ENCODE data around the gene EHMT1.
"Not testable (repeated sequence)": the region's sequence is repeated elsewhere in the genome, so short reads cannot be mapped to it uniquely, and the experiment has no call there.

GRCh38 chr9:137622211-137622610, 3.4 kb downstream of the EHMT1 start:
- TF ChIP-seq SMC3 (conservative IDR thresholded peaks at IDR 0.05; ENCODE audit: insufficient read depth, low read depth, low read length); MBD1 (CRISPR knock-in tag; IDR thresholded peaks at IDR 0.05); ZNF274 (IDR thresholded peaks at IDR 0.05; ENCODE audit: borderline replicate concordance, low read depth, low read length); EP300 (IDR thresholded peaks at IDR 0.05; ENCODE audit: low read length); CTCF (IDR thresholded peaks at IDR 0.05 in 2 of 3, conservative IDR thresholded peaks at IDR 0.05 in 1 of 3; ENCODE audit: insufficient read depth in 2 of 3, low read depth in 1 of 3, low read length in 3 of 3); EHMT2 (IDR thresholded peaks at IDR 0.05); MAFK (IDR thresholded peaks at IDR 0.05; ENCODE audit: low read length); ZNF408 (CRISPR knock-in tag; IDR thresholded peaks at IDR 0.05; ENCODE audit: low read depth); POLR2A (conservative IDR thresholded peaks at IDR 0.05); REST (IDR thresholded peaks at IDR 0.05; ENCODE audit: borderline replicate concordance); REST (CRISPR knock-in tag; IDR thresholded peaks at IDR 0.05; ENCODE audit: low read depth); YY1 (IDR thresholded peaks at IDR 0.05; ENCODE audit: borderline replicate concordance in 1 of 3, control insufficient read depth in 1 of 3, extremely low read depth in 1 of 3, insufficient read depth in 3 of 3, insufficient read length in 1 of 3, insufficient replicate concordance in 2 of 3, low read depth in 1 of 3, low read length in 2 of 3); PPARD (CRISPR knock-in tag; IDR thresholded peaks at IDR 0.05); NFXL1 (CRISPR knock-in tag; IDR thresholded peaks at IDR 0.05); MTA3 (IDR thresholded peaks at IDR 0.05; ENCODE audit: borderline replicate concordance): not testable (repeated sequence)
